NT2/D1 (cell line): ENCODE data around the gene SREBF2.

Experiments used
- SUZ12 ChIP-seq: IDR thresholded peaks from 2 replicates; pipeline ENCODE4 v1.6.1; 2011; ENCODE audit not compliant: insufficient read length, insufficient read depth; ENCODE audit errors: extremely low read depth
- YY1 ChIP-seq: IDR thresholded peaks from 2 replicates; pipeline ENCODE4 v1.6.1; 2011; ENCODE audit not compliant: insufficient read length, insufficient read depth

GRCh38 chr22:41805639-41806038 is 27.3 kb upstream of the SREBF2 start:
- TF ChIP-seq YY1 (no peak), SUZ12 (no peak)
